Kidney (tissue), 14 donors: Measurements from ENCODE around the gene FFAR3. TPM values are rescaled to one million over a fixed set of nuclear protein-coding genes. Genes with fewer than 3 reads are reported as not detected.

Experiments
- DNase-seq, 5 donors: peaks; one replicate each; pipeline ENCODE4 v3.0.0-alpha.2; 2013 to 2020
- FAIRE-seq: peaks from 2 replicates; lab custom pipeline; 2012; peaks lifted over from hg19 to GRCh38; lab: Jason Lieb, UNC
- H3K27ac ChIP-seq, 2 donors: one replicate each; pipeline ENCODE4 v1.7.0; 2013; ENCODE audit warnings: low read depth in 2 of 2, low read length in 2 of 2, inconsistent platforms in 1 of 2
- H3K27me3 ChIP-seq: one replicate; pipeline ENCODE4 v1.7.1; 2013; ENCODE audit warnings: low read length, inconsistent platforms; ENCODE audit not compliant: control insufficient read depth, insufficient read depth
- H3K36me3 ChIP-seq, 3 donors: one replicate each; pipeline versions ENCODE4 v1.7.0 to v1.7.1; 2013; ENCODE audit warnings: low read length in 3 of 3, control low read depth in 1 of 3, inconsistent platforms in 1 of 3; ENCODE audit not compliant: insufficient read depth in 3 of 3, control insufficient read depth in 2 of 3
- H3K4me1 ChIP-seq, 3 donors: one replicate each; pipeline versions ENCODE4 v1.7.0 to v1.7.1; 2013; ENCODE audit warnings: low read length in 3 of 3, inconsistent platforms in 1 of 3, low read depth in 1 of 3; ENCODE audit not compliant: control insufficient read depth in 2 of 3, insufficient read depth in 2 of 3
- H3K4me3 ChIP-seq, 3 donors: one replicate each; pipeline versions ENCODE4 v1.7.0 to v1.8.1; 2013; ENCODE audit warnings: low read length in 3 of 3, control low read depth in 1 of 3, inconsistent platforms in 1 of 3
- H3K9ac ChIP-seq, 3 donors: one replicate each; pipeline versions ENCODE4 v1.7.0 to v1.7.1; 2013; ENCODE audit warnings: low read length in 3 of 3, control low read depth in 1 of 3, inconsistent platforms in 1 of 3
- H3K9me3 ChIP-seq, 3 donors: one replicate each; pipeline versions ENCODE4 v1.7.0 to v1.7.1; 2013; ENCODE audit warnings: low read length in 3 of 3, control low read depth in 1 of 3, inconsistent platforms in 1 of 3; ENCODE audit not compliant: control insufficient read depth in 2 of 3, insufficient read depth in 1 of 3
- intact Hi-C: fragments of 100-400 bp; cut with DNase I; formaldehyde crosslinking; loops from one replicate; pipeline ENCODE4 v1.11.1; 2022
- polyA plus RNA-seq: library from polyadenylated mRNA; stranded (reverse); fragments of 350-450 nt; fragmentation: Illumina TruSeq; extraction: RNeasy Lipid Tissue Mini Kit (QIAGEN cat#74804); gene quantifications from one replicate; pipeline ENCODE4 v1.2.3, GENCODE V29; 2014; ENCODE audit warnings: low read depth, low replicate concordance; ENCODE audit not compliant: insufficient read depth
- total RNA-seq: library from RNA; stranded (reverse); fragmentation: NEBNext Ultra II Directional; extraction: Animal tissue kit (Norgen Biotek cat#: 25700); gene quantifications from one replicate; pipeline ENCODE4 v1.2.1, GENCODE V29; 2021
- TF ChIP-seq, protein P1 (sequence below): IDR thresholded peaks from 3 replicates; pipeline ENCODE4 v1.5.1; 2012; ENCODE audit warnings: mild to moderate bottlenecking, moderate library complexity, borderline replicate concordance; ENCODE audit not compliant: insufficient read depth; ENCODE audit errors: extremely low read depth
- donor health status: control.
- donor health status: control.
- donor health status: control.
- donor health status: control.
- donor health status: control.
- donor health status: DM: yes; HTN: yes; CAD: no.
- donor health status: Normal renal cell carcinoma (clear cell type).

The FFAR3 gene
- total and polyA plus RNA-seq, 2 donors from 2014 or later: not detected

DNA sequence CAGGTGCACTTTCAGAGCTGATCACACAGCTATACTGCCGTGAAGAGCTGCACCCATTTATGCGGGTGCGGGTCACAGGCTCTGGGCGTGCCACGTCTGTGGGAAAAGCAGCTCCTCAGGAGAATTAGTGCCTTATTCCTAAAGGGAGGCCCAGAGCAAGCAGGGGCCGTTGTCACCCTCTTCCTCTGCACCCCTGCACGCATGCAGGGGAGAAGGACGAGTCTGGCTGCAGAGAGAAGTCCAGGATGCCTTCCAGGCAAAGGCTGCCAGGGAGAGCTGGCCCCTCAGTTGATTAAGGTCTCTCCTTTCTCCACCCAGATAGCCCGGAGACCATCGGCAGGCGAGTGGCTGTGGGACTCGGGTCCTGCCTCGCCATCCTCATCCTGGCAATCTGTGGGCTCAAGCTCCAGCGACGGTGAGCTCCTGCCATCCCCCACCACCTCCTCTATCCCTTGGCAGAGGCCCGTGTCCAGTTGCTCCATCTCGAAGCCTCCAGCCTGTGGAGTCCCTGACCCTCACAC is 13.7 kb upstream of the FFAR3 start:
- Histone ChIP-seq H3K4me3 (no peak overlapping the region), H3K4me1 (no peaks in the 10 kb centered on the region), H3K9ac (no peak overlapping the region), H3K27me3 (no peaks in the 10 kb centered on the region), H3K27ac (no peak overlapping the region), H3K9me3 (no peaks in the 10 kb centered on the region), H3K36me3 (no peaks in the 10 kb centered on the region)
- FAIRE-seq (no peak), DNase-seq (peak in 2 of 5 donors; percentile 23 to 61)
- intact Hi-C loops: no loop called here
- TF ChIP-seq, protein P1, sequence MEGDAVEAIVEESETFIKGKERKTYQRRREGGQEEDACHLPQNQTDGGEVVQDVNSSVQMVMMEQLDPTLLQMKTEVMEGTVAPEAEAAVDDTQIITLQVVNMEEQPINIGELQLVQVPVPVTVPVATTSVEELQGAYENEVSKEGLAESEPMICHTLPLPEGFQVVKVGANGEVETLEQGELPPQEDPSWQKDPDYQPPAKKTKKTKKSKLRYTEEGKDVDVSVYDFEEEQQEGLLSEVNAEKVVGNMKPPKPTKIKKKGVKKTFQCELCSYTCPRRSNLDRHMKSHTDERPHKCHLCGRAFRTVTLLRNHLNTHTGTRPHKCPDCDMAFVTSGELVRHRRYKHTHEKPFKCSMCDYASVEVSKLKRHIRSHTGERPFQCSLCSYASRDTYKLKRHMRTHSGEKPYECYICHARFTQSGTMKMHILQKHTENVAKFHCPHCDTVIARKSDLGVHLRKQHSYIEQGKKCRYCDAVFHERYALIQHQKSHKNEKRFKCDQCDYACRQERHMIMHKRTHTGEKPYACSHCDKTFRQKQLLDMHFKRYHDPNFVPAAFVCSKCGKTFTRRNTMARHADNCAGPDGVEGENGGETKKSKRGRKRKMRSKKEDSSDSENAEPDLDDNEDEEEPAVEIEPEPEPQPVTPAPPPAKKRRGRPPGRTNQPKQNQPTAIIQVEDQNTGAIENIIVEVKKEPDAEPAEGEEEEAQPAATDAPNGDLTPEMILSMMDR: no peak

DNA sequence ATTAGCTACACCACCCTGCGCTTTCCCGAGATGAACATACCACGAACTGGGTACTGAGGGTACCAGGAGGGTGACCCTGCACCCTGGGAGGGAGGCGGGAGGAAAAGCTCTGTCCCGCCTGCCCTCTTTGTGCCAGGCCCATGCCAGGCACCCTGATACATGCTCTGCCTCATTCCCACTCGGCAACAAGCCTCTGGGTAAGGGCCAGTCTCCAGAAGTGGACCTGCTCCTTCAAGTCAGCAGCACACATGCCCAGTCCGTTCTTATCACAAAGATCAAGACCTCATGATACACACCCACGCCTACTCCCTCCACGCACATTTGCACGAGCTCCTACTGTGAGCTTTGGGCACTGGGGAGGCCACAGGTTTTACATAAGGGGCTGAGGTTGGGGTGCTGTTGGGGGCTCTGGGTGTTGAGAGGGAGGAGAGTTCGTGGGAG is 12.6 kb upstream of the FFAR3 start:
- peak in 1 of 5 donors; percentile 23 for DNase-seq
- intact Hi-C loops: no loop called here

DNA sequence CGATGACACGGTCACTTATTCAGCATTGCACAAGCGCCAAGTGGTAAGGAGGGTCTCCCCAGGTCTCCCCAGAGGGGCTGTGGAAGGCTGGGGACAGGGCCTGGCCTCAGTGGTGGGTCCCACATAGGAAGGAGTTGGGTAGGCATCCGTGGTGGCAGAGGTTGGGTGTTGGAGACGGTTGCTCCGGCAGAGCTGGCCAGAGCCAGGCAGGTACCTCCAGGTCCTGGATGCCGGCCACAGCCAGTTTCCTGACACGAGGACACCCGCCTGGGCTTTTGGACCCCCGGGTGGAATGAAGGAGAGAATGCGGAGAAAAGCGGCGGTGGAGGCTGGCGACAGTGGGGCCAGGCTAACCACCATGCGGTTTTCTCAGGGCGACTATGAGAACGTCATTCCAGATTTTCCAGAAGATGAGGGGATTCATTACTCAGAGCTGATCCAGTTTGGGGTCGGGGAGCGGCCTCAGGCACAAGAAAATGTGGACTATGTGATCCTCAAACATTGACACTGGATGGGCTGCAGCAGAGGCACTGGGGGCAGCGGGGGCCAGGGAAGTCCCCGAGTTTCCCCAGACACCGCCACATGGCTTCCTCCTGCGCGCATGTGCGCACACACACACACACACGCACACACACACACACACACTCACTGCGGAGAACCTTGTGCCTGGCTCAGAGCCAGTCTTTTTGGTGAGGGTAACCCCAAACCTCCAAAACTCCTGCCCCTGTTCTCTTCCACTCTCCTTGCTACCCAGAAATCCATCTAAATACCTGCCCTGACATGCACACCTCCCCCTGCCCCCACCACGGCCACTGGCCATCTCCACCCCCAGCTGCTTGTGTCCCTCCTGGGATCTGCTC is 11.8 kb upstream of the FFAR3 start:
- Histone ChIP-seq H3K27ac (no peak overlapping the region), H3K4me1 (no peaks in the 10 kb centered on the region), H3K4me3 (no peak overlapping the region), H3K36me3 (no peaks in the 10 kb centered on the region), H3K9me3 (no peaks in the 10 kb centered on the region), H3K27me3 (no peaks in the 10 kb centered on the region), H3K9ac (no peak overlapping the region)
- TF ChIP-seq, protein P1: no peak
- peak in 2 of 5 donors; percentile 28 to 69 for DNase-seq
- intact Hi-C loops: no loop called here
- no peak for FAIRE-seq

More for the DNA sequence above, 12.6 kb upstream of the FFAR3 start:
- Histone ChIP-seq H3K4me3 (no peak overlapping the region), H3K27me3 (no peaks in the 10 kb centered on the region), H3K27ac (no peak overlapping the region), H3K9me3 (no peaks in the 10 kb centered on the region), H3K9ac (no peak overlapping the region), H3K4me1 (no peaks in the 10 kb centered on the region), H3K36me3 (no peaks in the 10 kb centered on the region)
- no peak for FAIRE-seq
- TF ChIP-seq, protein P1: no peak
